Hepatocyte (in vitro differentiated cells): Measurements from ENCODE around the gene TMEM89. TPM values are rescaled to one million over a fixed set of nuclear protein-coding genes. Genes with fewer than 3 reads are reported as not detected.
A peak's percentile ranks its signal among the peaks of the same experiment; 100 is the strongest.

Experiments used
- DNase-seq: peaks from one replicate; pipeline ENCODE4 v3.0.0-alpha.2; 2016; ENCODE audit warnings: low spot score
- H2AFZ ChIP-seq: fragments of 200-600 bp; sonication (generic); 2 replicates; pipeline ENCODE4 v1.6.0; 2016; ENCODE audit warnings: antibody characterized with exemption, mild to moderate bottlenecking
- H3K27ac ChIP-seq: fragments of 200-600 bp; sonication (generic); 2 replicates; pipeline ENCODE4 v1.5.1; 2016; ENCODE audit warnings: mild to moderate bottlenecking
- H3K27me3 ChIP-seq: fragments of 200-600 bp; sonication (generic); 2 replicates; pipeline ENCODE4 v1.6.1; 2016
- H3K36me3 ChIP-seq: fragments of 200-600 bp; sonication (generic); replicated peaks from 2 replicates; pipeline ENCODE4 v1.5.1; 2016; ENCODE audit warnings: low read depth; ENCODE audit not compliant: insufficient read depth
- H3K4me1 ChIP-seq: fragments of 200-600 bp; sonication (generic); 2 replicates; pipeline ENCODE4 v1.5.1; 2016; ENCODE audit warnings: mild to moderate bottlenecking, moderate library complexity; ENCODE audit not compliant: insufficient read depth
- H3K4me2 ChIP-seq: fragments of 200-600 bp; sonication (generic); 2 replicates; pipeline ENCODE4 v1.6.0; 2016
- H3K4me3 ChIP-seq: fragments of 200-600 bp; sonication (generic); 2 replicates; pipeline ENCODE4 v1.5.1; 2016; ENCODE audit warnings: mild to moderate bottlenecking
- H3K79me2 ChIP-seq: fragments of 200-600 bp; sonication (generic); 2 replicates; pipeline ENCODE4 v1.6.0; 2017; ENCODE audit warnings: mild to moderate bottlenecking
- H3K9me2 ChIP-seq: fragments of 200-600 bp; sonication (generic); replicated peaks from 2 replicates; pipeline ENCODE4 v1.6.0; 2017; ENCODE audit warnings: mild to moderate bottlenecking; ENCODE audit not compliant: insufficient read depth
- H3K9me3 ChIP-seq: fragments of 200-600 bp; sonication (generic); 2 replicates; pipeline ENCODE4 v1.5.1; 2016; ENCODE audit warnings: low read depth, mild to moderate bottlenecking
- H4K20me1 ChIP-seq: fragments of 200-600 bp; sonication (generic); 2 replicates; pipeline ENCODE4 v1.6.0; 2016; ENCODE audit warnings: mild to moderate bottlenecking; ENCODE audit not compliant: insufficient read depth, poor library complexity, severe bottlenecking
- CTCF ChIP-seq: fragments of 200-600 bp; sonication (generic); IDR thresholded peaks from 2 replicates; pipeline ENCODE4 v1.5.1; 2016; ENCODE audit warnings: antibody characterized with exemption, mild to moderate bottlenecking; ENCODE audit not compliant: poor library complexity
- EZH2 ChIP-seq: fragments of 200-600 bp; sonication (generic); IDR thresholded peaks from 2 replicates; pipeline ENCODE4 v1.6.1; 2016; ENCODE audit warnings: antibody characterized with exemption, mild to moderate bottlenecking, borderline replicate concordance
- EZH2phosphoT487 ChIP-seq: fragments of 200-600 bp; sonication (generic); IDR thresholded peaks from one replicate; pipeline ENCODE4 v1.6.1; 2018; ENCODE audit warnings: antibody characterized with exemption, mild to moderate bottlenecking, low read depth, moderate library complexity; ENCODE audit not compliant: unreplicated experiment, severe bottlenecking
- WGBS: methylation state at CpG from one replicate; pipeline ENCODE4 v1.1.6; 2016; ENCODE audit warnings: low lambda C conversion rate; ENCODE audit errors: missing lambda C conversion rate; 5-methylcytosine and 5-hydroxymethylcytosine counted together
- polyA plus RNA-seq: library from polyadenylated mRNA; unstranded; fragments of >200 nt; fragmentation: Nextera tagmentation; extraction: Ambion mirVana; gene quantifications from 2 replicates; pipeline ENCODE4 v1.2.1, GENCODE V29; 2016
- total RNA-seq: library from RNA; depleted of rRNA; stranded (reverse); fragments of >200 nt; gene quantifications from 2 replicates; pipeline ENCODE4 v1.2.3, GENCODE V29; 2014

Gene TMEM89
- total and polyA plus RNA-seq, 2 experiments from 2014 or later, result not detected

GRCh38 chr3:48628277-48629017 is 6.9 kb upstream of the TMEM89 start:
- Histone ChIP-seq H3K27ac (no peak overlapping the region), H3K4me1 (no peaks in the 10 kb centered on the region), H4K20me1 (no peaks in the 10 kb centered on the region), H3K27me3 (no peaks in the 10 kb centered on the region), H3K79me2 (no peaks in the 10 kb centered on the region), H3K9me3 (no peaks in the 10 kb centered on the region), H3K36me3 (no peaks in the 10 kb centered on the region), H3K4me3 (no peak overlapping the region), H3K9me2 (no peaks in the 10 kb centered on the region), H3K4me2 (no peak overlapping the region), H2AFZ (no peak overlapping the region)
- DNase-seq, result no peak
- WGBS, result 96% methylated on average over 12 of the region's 13 CpGs
- TF ChIP-seq EZH2phosphoT487 (no peak), EZH2 (no peak), CTCF (no peak)

DNA sequence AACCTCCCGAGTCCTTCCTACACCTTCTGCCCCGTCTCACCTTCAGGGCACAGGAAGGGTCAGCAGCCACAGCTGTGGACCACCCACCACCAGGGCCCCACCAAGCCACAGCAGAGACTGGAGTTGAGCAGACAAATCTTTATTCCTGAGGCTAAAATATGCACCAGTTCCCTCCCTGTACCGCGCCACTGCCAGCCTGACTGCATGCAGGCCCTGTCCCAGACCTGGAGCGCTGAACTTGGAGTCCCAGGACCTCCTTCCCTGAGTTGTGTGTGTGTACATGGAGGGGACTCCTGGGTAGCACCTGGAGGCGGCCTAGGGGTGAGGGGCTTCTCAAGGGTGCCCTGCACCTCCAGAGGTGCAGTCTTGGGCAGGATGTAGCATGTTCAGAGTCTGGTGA is 4.0 kb upstream of the TMEM89 start:
- H3K79me2 ChIP-seq, result no peaks in the 10 kb centered on the region
- no peak for DNase-seq
- H3K27me3 ChIP-seq, result no peaks in the 10 kb centered on the region
- no peaks in the 10 kb centered on the region for H3K36me3 ChIP-seq
- 93% methylated on average over 6 of the region's 6 CpGs for WGBS
- H2AFZ ChIP-seq, result no peak overlapping the region
- H3K4me2 ChIP-seq, result no peak overlapping the region
- no peaks in the 10 kb centered on the region for H3K9me3 ChIP-seq
- TF ChIP-seq EZH2phosphoT487, result no peak
- no peak overlapping the region for H3K27ac ChIP-seq
- H4K20me1 ChIP-seq, result no peaks in the 10 kb centered on the region
- no peak overlapping the region for H3K4me3 ChIP-seq
- no peaks in the 10 kb centered on the region for H3K4me1 ChIP-seq
- H3K9me2 ChIP-seq, result no peaks in the 10 kb centered on the region

- Histone ChIP-seq H3K4me1 (peaks cover 3% of the 10 kb centered on the region), H3K79me2 (no peaks in the 10 kb centered on the region), H3K9me3 (no peaks in the 10 kb centered on the region), H3K36me3 (no peaks in the 10 kb centered on the region), H3K27me3 (no peaks in the 10 kb centered on the region), H3K4me3 (no peak overlapping the region), H3K4me2 (no peak overlapping the region), H4K20me1 (no peaks in the 10 kb centered on the region), H3K9me2 (no peaks in the 10 kb centered on the region), H3K27ac (peak overlapping the region; percentile 67), H2AFZ (no peak overlapping the region)
- no peak for TF ChIP-seq EZH2phosphoT487
- TF ChIP-seq EZH2, result no peak
- no peak for TF ChIP-seq CTCF
- 93% methylated on average over 10 of the region's 10 CpGs for WGBS
- no peak for DNase-seq
Observed at GRCh38 chr3:48624767-48625166, 3.2 kb upstream of the TMEM89 start.

DNA sequence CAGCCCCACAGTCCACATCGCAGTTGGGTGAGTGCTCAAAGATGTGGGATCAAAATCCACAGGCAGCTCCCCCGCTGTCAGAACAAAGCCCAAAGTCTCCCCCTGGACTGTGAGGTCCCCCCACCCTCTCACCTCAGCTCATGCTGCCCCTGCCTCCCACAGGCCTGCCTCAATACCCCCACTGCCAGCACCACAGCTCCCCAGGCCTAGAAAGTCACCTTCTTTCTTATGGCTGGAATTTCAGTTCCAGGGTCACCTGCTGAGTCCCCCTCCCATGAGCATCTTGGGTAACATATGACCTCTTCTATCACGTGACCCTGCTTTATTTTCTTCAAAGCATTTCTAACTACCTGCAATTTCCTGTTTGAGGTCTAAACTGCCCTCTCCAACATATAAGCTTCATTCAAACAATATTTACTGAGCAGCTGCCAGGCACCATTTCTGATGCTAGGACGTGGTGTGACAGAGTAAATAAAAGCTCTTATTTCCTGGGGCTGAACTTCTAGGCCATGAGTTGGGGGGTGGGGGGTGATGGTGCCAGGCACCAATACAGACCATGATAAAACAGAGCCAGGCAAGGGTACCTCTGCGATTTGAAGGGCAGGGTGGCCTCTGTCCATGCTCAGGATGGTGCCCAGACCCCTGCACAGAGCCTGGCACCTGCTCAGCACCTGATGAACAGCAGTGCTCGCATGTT is 2.4 kb upstream of the TMEM89 start:
- Histone ChIP-seq H3K79me2 (no peaks in the 10 kb centered on the region), H3K4me2 (no peak overlapping the region), H3K36me3 (no peaks in the 10 kb centered on the region), H4K20me1 (no peaks in the 10 kb centered on the region), H3K9me2 (no peaks in the 10 kb centered on the region), H2AFZ (no peak overlapping the region), H3K4me3 (no peak overlapping the region), H3K4me1 (peaks cover 11% of the 10 kb centered on the region), H3K9me3 (no peaks in the 10 kb centered on the region), H3K27ac (peak overlapping the region; percentile 67), H3K27me3 (no peaks in the 10 kb centered on the region)
- TF ChIP-seq EZH2, result no peak
- no peak for TF ChIP-seq EZH2phosphoT487
- TF ChIP-seq CTCF, result no peak
- WGBS, result 80% methylated on average over 6 of the region's 6 CpGs
- no peak for DNase-seq
